Activated CD8-positive, alpha-beta memory T cell treated with anti-CD3 and anti-CD28 coated beads, Interleukin-2, amount 50 U/mL, for 24 hours (primary cell): ENCODE measurements around the gene LRIT3.

Source experiments
- DNase-seq: peaks from one replicate; pipeline ENCODE4 v3.0.0-alpha.2; 2020; ENCODE audit errors: extremely low read depth

The LRIT3 gene, protein sequence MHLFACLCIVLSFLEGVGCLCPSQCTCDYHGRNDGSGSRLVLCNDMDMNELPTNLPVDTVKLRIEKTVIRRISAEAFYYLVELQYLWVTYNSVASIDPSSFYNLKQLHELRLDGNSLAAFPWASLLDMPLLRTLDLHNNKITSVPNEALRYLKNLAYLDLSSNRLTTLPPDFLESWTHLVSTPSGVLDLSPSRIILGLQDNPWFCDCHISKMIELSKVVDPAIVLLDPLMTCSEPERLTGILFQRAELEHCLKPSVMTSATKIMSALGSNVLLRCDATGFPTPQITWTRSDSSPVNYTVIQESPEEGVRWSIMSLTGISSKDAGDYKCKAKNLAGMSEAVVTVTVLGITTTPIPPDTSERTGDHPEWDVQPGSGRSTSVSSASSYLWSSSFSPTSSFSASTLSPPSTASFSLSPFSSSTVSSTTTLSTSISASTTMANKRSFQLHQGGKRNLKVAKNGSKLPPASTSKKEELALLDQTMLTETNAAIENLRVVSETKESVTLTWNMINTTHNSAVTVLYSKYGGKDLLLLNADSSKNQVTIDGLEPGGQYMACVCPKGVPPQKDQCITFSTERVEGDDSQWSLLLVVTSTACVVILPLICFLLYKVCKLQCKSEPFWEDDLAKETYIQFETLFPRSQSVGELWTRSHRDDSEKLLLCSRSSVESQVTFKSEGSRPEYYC

DNA sequence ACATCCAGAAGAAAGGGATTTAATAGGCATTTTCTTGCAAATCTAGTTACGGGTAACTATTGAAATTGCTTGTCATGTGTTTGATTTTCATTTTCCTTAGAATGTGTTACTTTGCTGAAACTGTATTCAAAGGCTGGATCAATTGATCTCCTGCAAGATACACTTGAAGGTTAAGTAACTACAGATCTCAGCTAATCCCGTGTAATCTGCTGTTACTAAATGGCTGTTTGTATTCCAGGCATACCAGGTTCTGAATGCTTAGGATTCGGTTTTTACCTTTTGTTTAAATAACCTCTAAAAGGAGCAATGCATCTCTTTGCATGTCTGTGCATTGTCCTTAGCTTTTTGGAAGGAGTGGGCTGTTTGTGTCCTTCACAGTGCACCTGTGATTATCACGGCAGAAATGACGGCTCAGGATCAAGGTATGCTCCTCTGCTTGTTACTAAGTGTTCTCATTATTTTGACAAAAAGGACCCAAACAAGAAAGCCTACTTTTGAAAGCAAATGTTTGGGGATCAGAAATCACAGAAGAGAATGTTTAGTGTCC is at the start of gene LRIT3:
Gene LRIT3, plus strand, starts transcription at position 212 of the 547 bp plus-strand sequence. Its CDS starts 95 bp downstream, at position 307.
- DNase-seq, result no peak

DNA sequence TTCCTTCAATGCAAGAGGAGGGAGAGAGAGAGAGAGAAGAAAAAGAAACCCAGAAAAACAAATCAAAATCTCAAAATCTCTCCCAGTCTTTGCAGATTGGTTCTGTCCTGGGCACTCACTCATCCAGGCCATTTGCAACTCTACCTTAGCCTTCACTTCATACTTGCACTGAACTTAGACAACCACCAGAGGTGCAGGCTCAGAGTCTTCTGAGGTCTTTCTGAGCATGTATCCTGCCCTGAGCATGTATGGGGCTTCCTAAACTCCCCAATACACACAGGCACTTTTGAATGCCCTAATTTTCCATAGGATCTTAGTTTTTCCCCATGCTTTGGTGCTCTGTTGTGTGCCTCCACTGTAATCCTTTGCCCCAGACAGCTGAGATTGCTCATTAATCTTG is 49.0 kb upstream of the LRIT3 start:
- DNase-seq, result no peak

DNA sequence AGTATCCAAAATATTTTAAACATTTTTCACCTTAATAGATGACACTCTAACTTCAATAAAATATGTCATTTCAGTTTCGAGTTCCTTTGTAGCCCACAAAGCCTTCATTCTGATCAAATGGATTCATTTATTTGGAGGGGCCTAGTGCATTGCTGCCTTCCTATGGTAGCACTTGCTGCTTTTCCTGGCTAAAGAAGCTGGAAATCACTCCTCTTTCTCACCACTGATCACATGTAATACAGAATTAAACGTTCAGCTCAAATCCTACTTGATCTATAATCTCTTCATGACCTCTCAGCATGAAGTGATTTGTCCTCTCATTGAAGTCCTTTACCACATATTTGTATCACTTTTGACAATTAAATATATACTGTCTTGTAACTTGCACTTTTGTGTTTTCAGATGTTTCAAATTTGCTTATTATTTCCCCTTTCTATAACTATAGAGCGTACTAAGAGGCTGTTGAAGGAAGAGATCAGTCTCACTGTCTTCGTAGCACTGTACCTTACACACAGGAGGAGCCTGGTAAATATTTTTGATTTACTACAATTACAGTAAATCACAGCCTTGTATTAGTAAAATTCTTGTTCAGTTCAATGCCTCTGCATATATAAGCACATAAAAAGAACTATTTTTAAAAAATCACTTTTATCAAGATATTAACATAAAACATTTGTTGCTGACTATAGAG is 46.7 kb upstream of the LRIT3 start:
- DNase-seq, result no peak

DNA sequence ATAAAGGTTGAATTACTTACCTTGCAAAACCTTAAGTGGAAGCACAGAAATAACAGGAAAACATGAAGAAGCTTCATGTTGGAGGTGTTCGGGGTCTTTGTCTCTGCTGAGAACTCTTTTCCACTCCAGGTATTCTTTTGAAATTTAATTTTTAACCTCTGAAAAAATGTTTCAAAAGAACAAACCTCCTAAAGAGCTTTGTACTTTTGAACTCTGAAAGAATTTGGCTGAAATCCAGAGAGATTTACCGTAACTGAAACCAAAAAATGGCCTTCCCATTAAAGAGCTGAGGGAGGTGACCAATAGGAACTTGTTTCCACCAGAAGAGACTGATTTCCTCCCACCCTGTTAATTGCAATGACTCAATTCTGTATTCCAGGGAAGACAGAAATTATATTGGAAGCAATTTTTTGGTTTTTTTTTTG is 46.0 kb upstream of the LRIT3 start, which contains the start of gene CFI:
Gene CFI, minus strand, starts transcription at position 105 of the 425 bp plus-strand sequence. Its CDS starts 28 bp downstream, at position 77.
- DNase-seq, result no peak

DNA sequence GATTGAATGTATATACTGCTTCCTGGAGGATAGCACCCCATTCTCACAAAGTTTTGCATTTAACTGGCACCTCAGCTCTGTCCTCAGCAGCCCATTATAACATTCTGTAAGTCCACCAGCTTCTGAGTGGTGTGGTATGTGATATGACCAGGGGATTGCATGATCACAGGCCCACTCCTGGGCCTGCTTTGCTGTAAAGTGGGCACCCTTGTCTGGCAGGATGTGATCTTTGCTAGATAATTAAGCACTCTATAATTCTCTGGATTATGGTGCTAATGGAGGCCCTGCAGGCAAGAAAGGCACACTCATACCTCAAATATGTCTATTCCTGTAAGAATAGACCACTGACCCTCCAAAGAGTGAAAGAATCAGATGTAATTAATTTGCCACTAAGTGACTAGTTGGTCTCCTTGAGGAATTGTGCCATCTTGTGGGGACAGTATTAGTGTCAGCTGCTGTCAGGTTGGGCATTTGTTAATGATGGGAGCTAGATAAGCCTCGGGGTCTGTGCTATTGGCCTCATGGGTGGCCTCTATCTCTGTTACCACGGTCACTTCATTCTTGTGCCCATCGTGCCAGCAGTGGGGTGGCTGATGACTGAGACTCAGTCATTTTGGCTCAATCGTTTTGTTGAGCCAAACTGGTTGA is 43.9 kb upstream of the LRIT3 start:
- DNase-seq, result no peak

DNA sequence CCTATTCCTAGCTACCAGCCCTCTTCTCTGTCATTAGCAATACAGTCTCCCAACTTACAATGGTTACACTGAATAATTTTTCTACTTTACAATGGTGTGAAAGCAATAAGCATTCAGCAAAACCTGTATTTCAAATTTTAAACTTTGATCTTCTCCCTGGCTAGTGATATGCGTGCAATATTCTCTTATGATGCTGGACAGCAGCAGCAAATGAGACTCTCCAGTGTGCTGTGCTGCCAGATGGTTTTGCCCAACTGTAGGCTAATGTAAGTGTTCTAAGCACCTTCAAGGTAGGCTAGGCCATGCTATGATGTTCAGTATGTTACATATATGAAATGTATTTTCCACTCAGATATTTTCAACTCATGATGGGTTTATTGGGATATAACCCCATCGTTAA is 38.3 kb upstream of the LRIT3 start:
- DNase-seq, result no peak

DNA sequence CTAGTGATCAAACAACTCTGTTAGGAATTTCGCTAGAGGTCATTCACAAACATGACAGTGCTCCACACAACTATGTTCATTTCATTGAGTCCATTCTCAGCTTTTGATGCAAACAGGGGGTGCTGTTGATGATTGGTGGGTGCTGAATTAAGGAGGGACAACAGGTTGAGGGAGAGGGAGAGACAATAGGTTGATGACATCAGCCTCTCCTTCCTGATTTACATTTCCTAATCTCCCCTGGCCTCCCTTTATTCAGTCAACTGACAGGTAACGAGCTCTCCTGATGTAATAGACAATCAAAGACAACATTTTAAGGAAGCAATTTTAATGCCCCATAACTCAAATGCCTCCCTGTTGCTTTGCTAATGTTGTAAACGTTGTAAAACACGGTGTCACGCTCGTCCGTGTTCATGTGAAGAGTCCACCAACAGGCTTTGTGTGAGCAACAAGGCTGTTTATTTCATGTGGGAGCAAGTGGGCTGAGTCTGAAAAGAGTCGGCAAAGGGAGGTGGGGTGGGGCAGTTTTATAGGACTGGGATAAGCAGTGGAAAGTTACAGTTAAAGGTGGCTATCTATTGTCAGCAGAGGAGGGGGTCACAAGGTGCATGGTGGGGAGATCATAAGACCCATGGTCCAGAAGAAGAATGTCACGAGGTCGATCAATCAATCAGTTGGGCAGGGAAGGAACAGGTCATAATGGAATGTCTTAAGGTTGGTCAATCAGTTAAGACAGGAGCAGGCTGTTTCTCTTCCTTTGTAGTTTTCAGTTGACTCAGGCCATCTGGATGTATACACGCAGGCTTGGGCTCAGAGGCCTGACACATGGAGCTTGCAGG is 37.1 kb upstream of the LRIT3 start:
- no peak for DNase-seq

DNA sequence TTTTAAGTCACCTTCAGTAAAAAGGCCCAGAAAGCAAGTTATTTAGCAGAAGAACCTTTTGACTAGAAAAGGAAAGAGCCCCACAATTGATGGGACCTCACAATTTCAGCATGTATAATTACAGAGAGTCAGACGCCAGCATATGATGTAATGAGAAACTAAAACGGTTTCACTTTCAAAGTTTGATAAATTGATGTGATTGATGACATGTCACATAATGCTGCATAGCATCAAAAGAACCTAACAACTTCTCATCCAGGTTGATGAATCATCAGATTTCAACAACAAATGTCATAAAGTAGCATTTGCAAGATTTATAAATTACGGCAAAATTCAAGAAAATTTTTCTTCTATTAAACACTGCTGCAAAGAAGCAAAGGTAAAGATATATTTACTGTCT is 36.2 kb upstream of the LRIT3 start:
- no peak for DNase-seq

DNA sequence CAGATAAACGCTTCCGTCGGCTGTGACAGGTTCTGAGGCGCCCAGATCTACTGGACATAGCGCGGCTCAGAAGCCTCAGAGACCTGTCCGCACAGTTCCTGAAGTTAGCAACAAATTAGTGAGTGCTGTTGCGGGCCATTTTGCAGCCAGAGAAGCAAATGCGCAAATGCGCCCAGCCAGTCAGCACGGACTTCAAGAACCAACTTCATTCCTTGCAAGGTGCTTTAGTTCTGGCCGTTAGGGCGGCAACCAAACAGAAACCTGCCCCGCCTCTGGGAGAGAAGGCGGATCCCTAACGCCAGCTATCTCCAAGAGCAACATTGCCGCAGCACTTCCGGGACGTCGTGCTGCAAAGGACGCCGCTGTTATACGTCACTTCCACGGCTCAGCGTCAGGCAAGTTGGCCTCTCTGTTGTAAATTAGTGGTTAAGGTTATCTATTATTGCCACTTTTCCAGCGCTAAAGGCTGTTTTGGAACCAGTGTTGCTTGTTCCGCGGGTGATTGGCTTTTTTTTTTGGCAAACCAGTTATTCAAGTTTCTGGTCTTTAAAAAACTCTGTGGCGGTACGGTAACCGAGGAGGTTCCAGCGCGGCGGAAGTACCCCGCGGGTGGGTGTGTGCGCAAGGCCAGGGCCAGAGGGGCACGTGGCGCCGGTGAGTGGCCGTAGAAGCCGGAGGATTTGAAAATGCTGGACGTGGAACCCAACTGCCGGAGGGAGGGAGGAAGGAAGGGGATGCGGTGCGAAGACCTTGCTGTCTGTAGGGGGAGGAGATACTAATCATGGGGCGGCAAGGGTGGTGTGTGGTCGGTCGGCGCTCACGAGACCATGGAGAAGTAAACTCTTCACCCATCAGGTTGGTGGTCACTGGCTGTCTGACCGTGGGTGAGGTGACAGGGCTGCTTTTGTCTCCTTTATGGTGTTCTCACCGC is 32.5 kb upstream of the LRIT3 start, which contains the start of gene GAR1:
Gene GAR1, plus strand, starts transcription at position 612 of the 931 bp plus-strand sequence. CDS start 403 bp downstream, outside the sequence.
- DNase-seq, result peak; percentile 63

DNA sequence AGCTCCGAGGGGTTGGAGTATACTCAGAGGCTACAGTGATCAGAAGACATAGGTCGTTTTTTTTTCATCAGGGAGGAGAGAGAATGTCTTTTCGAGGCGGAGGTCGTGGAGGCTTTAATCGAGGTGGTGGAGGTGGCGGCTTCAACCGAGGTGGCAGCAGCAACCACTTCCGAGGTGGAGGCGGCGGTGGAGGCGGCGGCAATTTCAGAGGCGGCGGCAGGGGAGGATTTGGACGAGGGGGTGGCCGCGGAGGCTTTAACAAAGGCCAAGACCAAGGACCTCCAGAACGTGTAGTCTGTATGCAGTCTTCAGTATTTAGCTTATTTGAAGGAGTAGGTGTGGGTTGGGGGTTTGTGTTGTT is 31.8 kb upstream of the LRIT3 start:
- peak; percentile 5 for DNase-seq

DNA sequence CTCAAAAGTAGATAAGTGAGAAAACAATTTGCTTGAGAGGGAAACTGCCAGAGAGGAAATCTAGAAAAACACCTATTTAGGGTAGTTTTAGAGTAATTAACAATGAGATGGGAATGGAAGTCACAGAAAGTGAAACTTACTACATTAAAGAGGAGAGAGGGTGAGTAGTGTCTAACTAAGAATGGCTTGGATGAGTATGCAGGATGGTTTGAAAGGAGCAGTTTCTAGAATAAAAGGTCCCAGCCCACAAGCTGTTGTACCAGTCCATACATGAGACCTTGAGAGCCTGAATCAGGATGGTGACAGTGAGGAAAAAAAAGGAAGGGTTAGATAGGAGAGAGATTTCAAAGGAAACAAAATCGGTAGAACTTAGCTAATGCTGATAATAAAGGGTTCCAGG is 31.0 kb upstream of the LRIT3 start:
- DNase-seq, result no peak

DNA sequence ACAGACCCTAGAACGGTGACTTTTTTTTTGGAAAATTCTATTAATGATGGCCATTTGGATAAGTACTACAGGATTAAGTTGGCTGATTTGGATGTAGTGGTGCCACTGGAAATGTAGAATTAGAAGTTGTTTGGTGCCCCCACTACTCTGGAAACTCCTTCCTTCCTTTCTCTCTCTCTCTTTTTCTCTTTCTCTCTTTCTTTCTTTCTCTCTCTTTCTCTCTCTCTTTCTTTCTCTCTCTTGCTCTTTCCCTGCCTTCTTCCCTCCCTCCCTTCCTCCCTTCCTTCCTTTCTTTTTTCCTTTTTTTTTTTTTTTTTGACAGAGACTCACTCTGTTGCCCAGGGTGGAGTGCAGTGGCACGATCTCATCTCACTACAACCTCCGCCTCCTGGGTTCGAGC is 29.6 kb upstream of the LRIT3 start:
- DNase-seq, result no peak

DNA sequence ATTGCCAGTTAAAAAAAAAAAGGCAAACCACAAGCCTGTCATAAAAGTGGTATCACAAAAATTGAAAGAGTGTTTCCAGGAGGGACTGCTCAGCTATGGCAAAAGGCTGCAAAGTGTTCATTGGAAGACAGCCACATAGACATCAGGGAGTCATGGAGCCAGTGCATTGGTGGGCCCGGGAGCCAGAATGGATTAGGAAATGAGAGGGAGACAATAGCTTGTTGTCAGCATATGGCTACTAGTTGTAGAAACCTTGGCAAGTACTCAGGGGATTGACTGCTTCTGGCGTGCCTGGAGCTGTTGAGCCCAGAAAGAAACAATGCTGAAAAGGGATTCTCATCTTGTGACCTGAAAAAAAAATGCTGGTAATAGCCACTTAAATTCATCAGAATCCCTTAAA is 27.3 kb upstream of the LRIT3 start:
- no peak for DNase-seq

DNA sequence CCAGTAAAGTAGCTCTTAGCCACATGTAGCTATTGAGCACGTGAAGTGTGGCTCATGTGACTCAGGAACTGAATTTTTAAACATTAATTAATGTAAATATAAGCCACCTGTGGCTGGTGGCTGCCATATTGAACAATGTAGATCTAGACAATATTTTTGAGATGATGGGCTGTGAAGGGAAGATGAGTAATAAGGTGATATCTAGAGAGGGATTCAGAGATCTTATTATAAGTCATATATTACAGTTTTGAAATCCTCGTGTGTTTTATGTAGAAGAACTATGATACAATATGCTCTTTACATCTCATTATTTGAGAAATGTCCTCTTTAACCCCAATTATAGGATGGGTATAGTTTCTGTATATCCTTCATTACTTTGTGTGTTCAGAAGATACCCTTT is 26.7 kb upstream of the LRIT3 start:
- DNase-seq, result no peak

DNA sequence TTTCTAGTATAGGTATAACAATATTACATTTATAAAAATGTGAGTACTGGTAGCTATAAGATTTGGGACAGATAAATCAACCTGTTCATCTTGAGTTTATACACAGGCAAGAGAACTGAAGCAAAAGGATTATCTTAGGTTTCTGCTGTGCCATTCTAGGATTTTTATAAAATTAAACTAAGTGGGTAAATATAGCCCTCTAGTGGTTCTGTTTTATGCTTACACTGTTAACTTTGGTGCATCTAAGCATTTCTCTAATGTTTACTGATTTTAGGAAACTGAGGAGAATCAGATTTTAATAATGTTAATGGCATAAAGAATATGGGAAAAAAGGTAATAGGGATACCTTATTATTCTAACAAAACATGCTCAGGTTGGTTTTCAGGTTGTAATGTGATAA is 21.2 kb upstream of the LRIT3 start:
- DNase-seq, result no peak

DNA sequence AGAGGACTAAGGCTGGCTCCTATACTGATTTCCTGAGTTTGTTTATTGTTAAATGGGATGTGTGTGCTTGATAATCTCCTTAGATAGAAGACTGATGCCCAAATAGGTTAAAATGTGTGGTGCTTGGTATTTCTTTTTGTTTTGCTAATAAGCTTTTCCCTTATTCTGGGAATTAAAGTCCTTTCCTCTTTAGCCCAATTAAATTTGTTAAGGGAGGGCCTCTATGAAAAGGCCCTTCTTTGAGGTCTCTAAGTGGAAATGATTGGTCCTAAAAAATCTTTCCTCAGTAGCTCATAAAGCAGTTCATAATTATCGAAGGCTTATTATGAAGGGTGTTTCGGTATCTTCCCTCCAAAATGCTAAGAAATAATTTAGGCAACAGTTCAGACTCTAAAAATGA is 20.2 kb upstream of the LRIT3 start, which contains the start of gene RRH:
Gene RRH, plus strand, starts transcription at position 301 of the 400 bp plus-strand sequence. Its CDS starts 56 bp downstream, at position 357.
- DNase-seq, result no peak

DNA sequence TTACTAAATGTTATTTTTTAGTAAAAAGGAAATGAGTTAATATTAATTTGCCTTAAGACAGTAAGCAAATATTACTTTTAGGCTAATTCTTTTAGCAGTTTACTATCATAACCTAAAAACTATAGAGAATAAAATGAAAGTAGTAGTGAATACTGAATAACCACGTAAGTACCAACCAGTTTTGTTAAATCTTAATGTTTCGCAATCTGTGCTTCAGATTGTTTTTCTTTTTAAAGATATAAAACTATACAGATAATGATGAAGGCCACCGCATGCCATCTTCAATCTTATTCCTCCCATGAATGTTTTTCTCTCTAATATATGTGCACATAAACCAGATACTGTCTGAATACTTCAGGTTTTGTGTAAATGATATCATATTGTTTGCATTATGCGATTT is 14.2 kb upstream of the LRIT3 start:
- no peak for DNase-seq

DNA sequence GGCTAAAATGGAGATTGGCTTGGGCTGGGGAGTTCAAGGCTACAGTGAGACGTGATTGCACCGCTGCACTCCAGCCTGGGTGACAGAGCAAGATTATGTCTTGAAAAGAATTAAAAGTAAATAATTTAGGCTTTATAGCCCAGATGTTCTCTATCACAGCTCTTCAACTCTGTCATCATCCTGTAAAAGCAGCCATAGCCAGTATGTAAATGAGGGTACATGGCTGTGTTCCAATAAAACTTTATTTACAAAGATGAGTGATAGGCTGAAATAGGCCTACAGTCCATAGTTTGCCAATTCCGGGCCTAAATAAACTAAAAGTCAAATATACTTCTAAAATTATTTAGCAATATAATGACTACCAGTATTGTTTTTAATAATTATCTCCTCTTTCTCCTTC is 10.9 kb upstream of the LRIT3 start:
- DNase-seq, result no peak

DNA sequence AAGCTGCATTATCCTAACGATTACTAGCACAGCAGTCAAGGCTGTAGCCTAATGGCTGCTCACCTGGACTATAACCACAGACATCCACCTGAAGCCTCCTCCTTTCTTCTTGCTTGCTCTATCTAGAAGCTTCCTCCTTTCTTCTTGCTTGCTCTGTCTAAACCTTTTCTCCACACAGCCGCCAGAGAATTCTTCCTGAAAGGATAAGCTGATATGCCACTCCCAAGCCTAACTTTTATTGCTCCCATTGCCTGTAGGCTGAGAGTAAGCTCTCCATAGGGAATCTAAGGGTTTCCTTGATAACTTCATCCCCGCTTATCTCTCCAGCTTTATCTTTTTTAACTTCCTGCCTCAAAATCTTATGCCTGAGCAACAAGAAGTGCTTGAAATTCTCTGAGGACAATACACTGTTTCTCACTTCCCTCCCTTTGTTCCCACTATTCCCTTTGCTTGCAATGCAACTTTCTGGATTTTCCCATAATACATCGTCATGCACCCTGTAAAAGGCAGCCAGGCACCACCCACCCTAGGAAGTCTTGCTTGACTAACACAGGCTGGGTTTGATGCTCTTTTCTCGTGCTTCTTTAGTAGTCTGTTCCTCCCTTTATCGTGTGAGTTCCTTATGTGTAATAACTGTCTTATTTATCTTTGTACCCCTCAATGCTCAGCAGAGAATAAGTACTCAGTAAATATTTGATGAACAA is 1.4 kb upstream of the LRIT3 start:
- no peak for DNase-seq
